Prostate gland (tissue), 2 donors: ENCODE measurements around the gene SOX1. TPM values are rescaled to one million over a fixed set of nuclear protein-coding genes. Genes with fewer than 3 reads are reported as not detected.

Source experiments
- DNase-seq: peaks from one replicate; pipeline ENCODE4 v3.0.0-alpha.2; 2019; ENCODE audit warnings: low spot score
- H3K27ac ChIP-seq, 2 donors: fragments of 200-600 bp; sonication (generic); 2 replicates each; pipeline ENCODE4 v1.5.1; 2017 to 2019
- H3K27me3 ChIP-seq: fragments of 200-600 bp; sonication (generic); replicated peaks from 2 replicates; pipeline ENCODE4 v1.5.1; 2019; ENCODE audit not compliant: insufficient read depth
- H3K36me3 ChIP-seq, 2 donors: fragments of 200-600 bp; sonication (generic); 1 replicate in 1 of 2; 2 replicates in 1 of 2; pipeline versions ENCODE4 v1.5.1 to v1.8.1; 2017 to 2019
- H3K4me1 ChIP-seq: fragments of 200-600 bp; sonication (generic); replicated peaks from 2 replicates; pipeline ENCODE4 v1.5.1; 2019
- H3K4me3 ChIP-seq, 2 donors: fragments of 200-600 bp; sonication (generic); 2 replicates each; pipeline ENCODE4 v1.5.1; 2017 to 2019
- H3K9me3 ChIP-seq: fragments of 200-600 bp; sonication (generic); 2 replicates; pipeline ENCODE4 v1.5.1; 2017
- CTCF ChIP-seq, 4 experiments: fragments of 200-600 bp in 2 of 4; fragments of 450-650 bp in 2 of 4; sonication (generic) in 2 of 4; IDR thresholded peaks; 1 replicate in 3 of 4; 2 replicates in 1 of 4; pipeline ENCODE4 v1.5.1; 2016 to 2019; ENCODE audit warnings: antibody characterized with exemption in 4 of 4, mild to moderate bottlenecking in 2 of 4, moderate library complexity in 2 of 4
- POLR2A ChIP-seq: fragments of 450-650 bp; IDR thresholded peaks from one replicate; pipeline ENCODE4 v1.6.1; 2016; ENCODE audit warnings: antibody characterized with exemption, mild to moderate bottlenecking
- POLR2AphosphoS5 ChIP-seq: sonication (generic); formaldehyde crosslinking; IDR thresholded peaks from one replicate; pipeline ENCODE4 v1.6.1; 2017; ENCODE audit warnings: antibody characterized with exemption
- WGBS: methylation state at CpG from one replicate; pipeline ENCODE4 v1.1.5; 2018; 5-methylcytosine and 5-hydroxymethylcytosine counted together
- intact Hi-C: fragments of 100-400 bp; cut with DNase I; formaldehyde crosslinking; loops from one replicate; pipeline ENCODE4 v1.14.2; 2022
- total RNA-seq, 2 donors: library from RNA; depleted of rRNA; stranded (reverse); fragments of >200 nt; gene quantifications; one replicate each; pipeline ENCODE4 v1.1.0, GENCODE V29; 2016

SOX1 gene
- total RNA-seq, 2 donors from 2014 or later, result 4.4 TPM; not detected in 1

- Histone ChIP-seq H3K27me3 (no peaks in the 10 kb centered on the region), H3K4me3 (no peak overlapping the region), H3K27ac (no peak overlapping the region), H3K36me3 (no peaks in the 10 kb centered on the region), H3K9me3 (no peaks in the 10 kb centered on the region), H3K4me1 (no peaks in the 10 kb centered on the region)
- TF ChIP-seq POLR2AphosphoS5 (no peak), CTCF (IDR thresholded peaks at IDR 0.05) (no peak), POLR2A (no peak)
- intact Hi-C loops, result no loop called here
- 50% methylated on average over 18 of the region's 18 CpGs for WGBS
- no peak for DNase-seq
Measured at GRCh38 chr13:112032186-112032993, 34.6 kb upstream of the SOX1 start.

GRCh38 chr13:112034231-112034630 is 32.7 kb upstream of the SOX1 start:
- H3K4me1 ChIP-seq, result no peaks in the 10 kb centered on the region
- H3K4me3 ChIP-seq, result no peak overlapping the region
- H3K36me3 ChIP-seq, result no peaks in the 10 kb centered on the region
- TF ChIP-seq POLR2AphosphoS5 (no peak), POLR2A (no peak), CTCF (IDR thresholded peaks at IDR 0.05) (no peak)
- H3K9me3 ChIP-seq, result no peaks in the 10 kb centered on the region
- intact Hi-C loops, result no loop called here
- H3K27ac ChIP-seq, result no peak overlapping the region
- no peak for DNase-seq
- 75% methylated on average over 12 of the region's 12 CpGs for WGBS
- H3K27me3 ChIP-seq, result no peaks in the 10 kb centered on the region

- 83% methylated on average over 6 of the region's 6 CpGs for WGBS
- no peak for DNase-seq
- Histone ChIP-seq H3K27me3 (no peaks in the 10 kb centered on the region), H3K4me3 (no peak overlapping the region), H3K4me1 (no peaks in the 10 kb centered on the region), H3K36me3 (no peaks in the 10 kb centered on the region), H3K9me3 (no peaks in the 10 kb centered on the region), H3K27ac (no peak overlapping the region)
- TF ChIP-seq CTCF (IDR thresholded peaks at IDR 0.05) (no peak), POLR2AphosphoS5 (no peak), POLR2A (no peak)
- intact Hi-C loops, result no loop called here
Measured at GRCh38 chr13:112034846-112035245, 32.1 kb upstream of the SOX1 start.

GRCh38 chr13:112042496-112042895 is 24.5 kb upstream of the SOX1 start:
- DNase-seq, result no peak
- TF ChIP-seq CTCF (IDR thresholded peaks at IDR 0.05) (no peak), POLR2AphosphoS5 (no peak), POLR2A (no peak)
- Histone ChIP-seq H3K27ac (no peak overlapping the region), H3K36me3 (no peaks in the 10 kb centered on the region), H3K4me1 (no peaks in the 10 kb centered on the region), H3K9me3 (no peaks in the 10 kb centered on the region), H3K27me3 (peaks cover 5% of the 10 kb centered on the region), H3K4me3 (no peak overlapping the region)
- intact Hi-C loops, result no loop called here
- WGBS, result 83% methylated on average over 4 of the region's 4 CpGs

GRCh38 chr13:112052213-112052612 is 14.7 kb upstream of the SOX1 start:
- H3K27me3 ChIP-seq, result peaks cover 44% of the 10 kb centered on the region
- H3K9me3 ChIP-seq, result no peaks in the 10 kb centered on the region
- no peak overlapping the region for H3K27ac ChIP-seq
- 29% methylated on average over 13 of the region's 13 CpGs for WGBS
- intact Hi-C loops, result no loop called here
- H3K4me3 ChIP-seq, result no peak overlapping the region
- H3K4me1 ChIP-seq, result no peaks in the 10 kb centered on the region
- DNase-seq, result no peak
- H3K36me3 ChIP-seq, result no peaks in the 10 kb centered on the region
- TF ChIP-seq CTCF (IDR thresholded peaks at IDR 0.05) (no peak), POLR2A (no peak), POLR2AphosphoS5 (no peak)
